HG02870 (cell line): ENCODE results near the gene GPR152.
"Not testable (repeated sequence)": the region's sequence is repeated elsewhere in the genome, so short reads cannot be mapped to it uniquely, and the experiment has no call there.

ENCODE experiments used
- ATAC-seq: cut with Tn5 transposase; IDR thresholded peaks from one replicate; pipeline ENCODE4 v1.9.1; 2021; ENCODE audit warnings: mild to moderate bottlenecking, moderate library complexity; ENCODE audit not compliant: unreplicated experiment

GPR152 gene

GRCh38 chr11:67466962-67467771 is 14.6 kb upstream of the GPR152 start:
- ATAC-seq, result no peak

- no peak for ATAC-seq
Observed at GRCh38 chr11:67466367-67466766, 13.8 kb upstream of the GPR152 start.

- ATAC-seq, result not testable (repeated sequence)
Observed at GRCh38 chr11:67465530-67465929, 13.0 kb upstream of the GPR152 start.

GRCh38 chr11:67465189-67465510 is 12.6 kb upstream of the GPR152 start:
- no peak for ATAC-seq

GRCh38 chr11:67464411-67465188 is 12.1 kb upstream of the GPR152 start:
- ATAC-seq, result peak; percentile 48

GRCh38 chr11:67463680-67464410 is 11.3 kb upstream of the GPR152 start:
- ATAC-seq, result no peak

- no peak for ATAC-seq
Observed at GRCh38 chr11:67463186-67463585, 10.7 kb upstream of the GPR152 start.

- ATAC-seq, result no peak
Observed at GRCh38 chr11:67458266-67458665, 5.7 kb upstream of the GPR152 start.

- ATAC-seq, result no peak
Observed at GRCh38 chr11:67457453-67457852, 4.9 kb upstream of the GPR152 start.

GRCh38 chr11:67456068-67456705 is 3.7 kb upstream of the GPR152 start:
- ATAC-seq, result no peak

- ATAC-seq, result no peak
Observed at GRCh38 chr11:67455054-67455453, 2.5 kb upstream of the GPR152 start, which contains the start of gene CABP4. Gene CABP4 (plus strand): TSS chr11:67455354. CDS start chr11:67455424, 70 bp downstream.

- no peak for ATAC-seq
Observed at GRCh38 chr11:67453816-67454732, 1.5 kb upstream of the GPR152 start.

- ATAC-seq, result no peak
Observed at GRCh38 chr11:67451658-67451976, 912 bp downstream of the GPR152 start.

- ATAC-seq, result no peak
Observed at GRCh38 chr11:67450796-67451657, 1.5 kb downstream of the GPR152 start.

- no peak for ATAC-seq
Observed at GRCh38 chr11:67449116-67449844, 3.2 kb downstream of the GPR152 start.

GRCh38 chr11:67448220-67448609 is 4.3 kb downstream of the GPR152 start:
- no peak for ATAC-seq

- no peak for ATAC-seq
Observed at GRCh38 chr11:67445515-67445914, 7.0 kb downstream of the GPR152 start.
